KG1 (cell line): ENCODE data around the gene LRRC43.
A peak's percentile ranks its signal among the peaks of the same experiment; 100 is the strongest.
"Not testable (repeated sequence)": the region's sequence is repeated elsewhere in the genome, so short reads cannot be mapped to it uniquely, and the experiment has no call there.

Source experiments
- DNase-seq: peaks from one replicate; lab custom pipeline; 2025; lab: John Stamatoyannopoulos, UW

The LRRC43 gene

DNA sequence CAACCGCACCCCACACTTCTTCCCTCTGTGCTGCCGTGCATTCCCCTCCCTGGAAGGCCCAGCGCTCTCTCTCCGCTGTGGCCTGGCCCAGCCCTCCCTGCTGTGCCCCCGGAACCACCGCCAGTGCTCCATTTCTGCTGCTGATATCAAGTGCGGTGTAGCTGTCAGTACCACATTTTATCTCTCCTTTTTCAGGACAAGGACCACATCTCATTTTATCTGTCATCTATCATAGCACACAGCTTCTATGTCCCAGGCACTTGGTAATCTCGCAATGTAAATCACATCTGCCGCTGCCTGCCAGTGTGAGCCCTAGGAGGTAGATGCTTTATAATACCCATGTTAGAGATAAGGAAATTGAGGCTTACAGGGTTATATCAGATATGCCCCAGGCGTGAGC, 27.2 kb upstream of the LRRC43 start:
- no peak for DNase-seq

DNA sequence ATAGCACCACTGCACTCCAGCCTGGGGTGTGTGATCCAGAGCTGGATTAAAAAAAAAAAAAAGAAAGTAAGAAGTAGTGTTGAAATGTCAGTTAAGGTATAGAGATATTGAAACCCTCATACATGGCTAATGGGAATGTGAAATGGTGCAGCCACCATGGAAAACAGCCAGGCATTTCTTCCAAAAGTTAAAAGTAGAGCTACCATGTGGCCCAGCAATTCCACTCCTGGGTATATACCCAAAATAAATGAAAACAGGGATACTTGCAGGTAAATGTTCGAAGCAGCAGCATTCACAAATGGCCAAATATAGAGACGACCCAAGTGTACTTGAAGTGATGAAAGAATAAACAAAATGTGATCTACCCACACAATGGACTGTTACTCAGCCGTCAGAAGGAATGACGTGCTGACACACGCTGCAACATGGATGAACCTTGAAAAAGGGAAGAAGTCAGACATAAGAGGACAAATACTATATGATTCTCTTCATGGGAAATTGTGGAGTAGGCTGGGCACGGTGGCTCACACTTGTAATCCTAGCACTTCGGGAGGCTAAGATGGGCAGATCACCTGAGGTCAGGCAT, 24.1 kb upstream of the LRRC43 start:
- DNase-seq: no peak

DNA sequence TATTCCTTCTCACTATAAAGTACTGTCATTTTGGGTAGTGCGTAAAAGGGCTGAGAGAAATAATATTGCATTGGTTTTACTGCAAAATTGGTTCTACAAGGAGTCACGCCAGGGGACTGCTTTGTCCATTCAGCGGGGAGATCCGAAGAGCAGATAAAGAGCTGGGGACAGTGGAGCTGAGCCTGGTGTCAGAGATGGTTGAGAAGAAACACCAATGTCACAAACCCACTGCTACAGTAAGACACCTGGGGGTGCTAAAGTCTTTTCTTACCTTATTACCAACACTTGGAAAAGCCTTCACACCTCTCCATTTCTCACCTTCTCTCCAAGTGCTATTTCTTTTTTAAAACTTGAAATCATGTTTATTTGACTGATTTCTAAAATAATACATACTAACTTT, 23.0 kb upstream of the LRRC43 start:
- DNase-seq: no peak

DNA sequence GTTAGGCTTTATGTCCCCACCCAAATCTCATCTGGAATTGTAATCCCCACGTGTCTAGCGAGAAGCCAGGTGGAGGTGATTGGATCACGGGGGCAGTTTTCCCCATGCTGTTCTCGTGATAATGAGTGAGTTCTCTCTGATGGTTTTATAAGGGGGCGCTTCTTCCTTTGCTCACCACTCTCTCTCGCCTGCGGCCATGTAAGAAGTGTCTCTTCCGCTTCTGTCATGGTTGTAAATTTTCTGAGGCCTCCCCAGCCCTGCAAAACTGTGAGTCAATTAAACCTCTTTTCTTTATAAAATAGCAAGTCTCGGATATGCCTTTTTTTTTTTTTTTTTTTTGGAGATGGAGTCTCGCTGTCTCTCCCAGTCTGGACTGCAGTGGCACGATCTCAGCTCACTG, 22.2 kb upstream of the LRRC43 start:
- no peak for DNase-seq

DNA sequence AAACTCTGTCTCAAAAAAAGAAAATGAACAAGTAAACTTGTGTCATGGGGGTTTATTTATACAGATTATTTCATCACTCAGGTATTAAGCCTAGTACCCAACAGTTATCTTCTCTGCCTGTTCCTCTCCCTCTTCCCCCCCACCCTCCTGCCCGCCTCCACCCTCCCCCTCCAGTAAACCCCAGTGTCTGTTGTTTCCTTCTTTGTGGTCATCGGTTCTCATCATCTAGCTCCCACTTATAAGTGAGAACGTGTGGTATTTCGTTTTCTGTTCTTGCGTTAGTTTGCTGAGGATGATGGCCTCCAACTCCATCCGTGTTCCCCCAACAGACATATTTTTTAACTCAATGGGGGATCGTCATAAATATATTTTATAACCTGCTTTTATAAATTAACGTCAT, 21.2 kb upstream of the LRRC43 start:
- DNase-seq: no peak

DNA sequence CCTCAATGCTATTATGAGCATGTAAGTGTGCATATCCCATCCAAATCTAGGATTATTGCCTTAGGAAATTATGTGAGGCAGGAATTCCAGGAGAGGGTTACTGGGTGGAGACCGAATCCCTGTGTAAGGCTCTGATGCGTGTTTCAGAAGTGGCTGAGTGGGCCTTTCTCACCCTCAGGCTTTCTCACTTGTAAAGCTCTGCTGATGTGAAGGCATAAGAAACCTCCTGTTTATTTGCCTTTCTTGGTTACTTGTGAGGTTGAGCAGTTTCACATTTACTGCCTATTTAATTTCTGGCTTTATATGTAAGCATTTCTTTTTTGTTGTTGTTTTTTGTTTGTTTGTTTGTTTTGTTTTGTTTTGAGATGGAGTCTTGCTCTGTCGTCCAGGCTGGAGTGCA, 19.9 kb upstream of the LRRC43 start:
- no peak for DNase-seq

DNA sequence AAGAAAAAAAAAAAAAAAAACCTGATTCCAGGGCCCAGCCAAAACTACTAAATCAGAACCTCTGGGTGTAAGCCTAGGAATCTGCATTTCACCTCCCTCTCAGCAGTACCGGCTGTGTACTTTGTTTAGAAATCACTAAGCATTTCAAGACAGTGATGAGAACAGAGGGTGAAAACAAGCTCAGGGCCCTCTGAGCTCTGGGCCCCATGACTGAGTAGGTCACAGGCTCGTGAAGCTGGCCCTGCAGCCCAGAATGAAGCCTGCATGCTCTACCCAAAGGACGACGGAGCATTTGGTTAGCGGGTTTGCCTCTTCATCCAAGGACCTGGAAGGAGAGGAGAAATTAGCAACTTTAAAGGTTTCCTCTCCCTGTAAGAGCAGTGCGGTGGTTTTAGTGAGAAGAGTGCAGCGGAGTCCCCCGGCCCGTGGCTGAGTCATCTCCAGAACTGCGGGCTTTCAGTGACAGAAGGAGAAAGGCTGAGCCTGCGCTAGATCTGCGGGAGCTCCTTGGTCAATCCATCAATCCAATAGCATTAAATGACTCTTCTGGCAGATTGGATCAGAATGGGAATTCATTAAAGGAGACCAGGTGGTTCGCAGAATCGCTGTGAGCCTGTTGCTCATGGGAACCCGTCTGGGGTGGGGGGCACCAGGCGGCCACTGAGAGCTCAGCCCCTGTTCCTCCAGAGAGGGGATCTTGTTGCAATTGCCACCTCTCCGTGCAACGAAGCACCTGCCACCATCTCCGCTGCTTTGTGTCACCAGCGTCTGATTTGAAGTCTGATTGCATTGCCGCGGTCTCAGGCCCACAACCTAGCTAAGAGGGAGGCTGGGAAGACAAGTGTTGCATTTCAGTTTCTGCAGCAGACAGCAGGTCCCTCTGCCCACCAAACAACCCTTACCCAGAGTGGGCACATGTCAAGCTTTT, 16.2 kb upstream of the LRRC43 start:
- DNase-seq: no peak

DNA sequence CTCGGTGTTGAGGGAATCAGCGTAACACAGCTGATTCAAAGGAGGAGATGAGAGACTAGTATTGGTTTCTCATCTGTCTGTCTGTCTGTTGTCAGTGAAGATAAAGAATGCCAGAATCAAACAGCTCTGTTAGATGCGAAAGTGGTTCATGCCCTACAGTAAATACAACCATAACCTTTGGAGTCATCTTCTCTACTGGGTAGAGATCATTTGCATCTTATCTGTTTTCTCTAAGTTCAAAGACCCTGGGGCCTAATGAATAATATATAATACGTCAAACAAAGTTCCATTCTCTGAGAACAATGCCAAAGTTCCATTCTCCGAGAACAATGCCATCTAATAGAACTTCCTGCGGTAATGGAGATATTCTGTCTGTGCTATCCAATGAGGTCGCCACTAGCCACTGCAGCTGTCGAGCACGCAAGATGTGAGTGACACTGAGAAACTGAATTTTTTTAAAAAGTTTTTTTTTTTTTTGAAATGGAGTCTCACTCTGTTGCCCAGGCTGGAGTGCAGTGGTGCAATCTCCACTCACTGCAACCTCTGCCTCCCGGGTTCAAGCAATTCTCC, 15.5 kb upstream of the LRRC43 start:
- DNase-seq: no peak

DNA sequence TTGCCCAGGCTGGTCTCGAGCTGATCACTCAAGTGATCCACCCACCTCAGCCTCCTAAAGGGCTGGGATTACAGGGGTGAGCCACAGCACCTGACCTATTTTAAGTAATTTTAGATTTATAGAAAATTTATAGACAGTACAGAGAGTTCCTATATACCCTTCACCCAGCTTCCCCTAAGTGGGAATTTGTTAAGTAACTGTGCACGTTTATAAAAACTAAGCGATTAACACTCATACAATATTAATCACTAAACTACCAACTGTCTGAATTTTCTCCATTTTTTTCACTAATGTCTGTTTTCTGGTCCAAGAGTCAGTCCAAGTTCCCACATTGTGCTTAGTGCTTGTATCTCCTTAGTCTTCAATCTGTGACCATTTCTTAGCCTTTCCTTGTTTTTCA, 14.4 kb upstream of the LRRC43 start:
- no peak for DNase-seq

DNA sequence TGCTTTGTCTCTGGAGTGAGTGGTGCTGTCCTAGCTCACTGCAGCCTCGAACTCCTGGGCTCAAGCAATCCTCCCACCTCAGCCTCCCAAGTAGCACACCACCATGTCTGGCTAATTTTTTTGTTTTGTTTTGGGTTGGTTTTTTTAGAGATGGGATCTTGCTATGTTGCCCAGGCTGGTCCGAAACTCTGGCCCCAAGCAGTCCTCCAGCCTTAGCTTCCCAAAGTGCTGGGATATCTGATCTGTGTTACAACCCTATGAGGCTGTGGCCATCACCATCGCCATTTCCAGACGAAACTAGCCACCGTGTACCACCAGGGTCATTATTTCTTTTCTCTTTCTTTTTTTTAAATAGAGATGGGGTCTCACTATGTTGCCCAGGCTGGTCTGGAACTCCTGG, 11.5 kb upstream of the LRRC43 start:
- no peak for DNase-seq

DNA sequence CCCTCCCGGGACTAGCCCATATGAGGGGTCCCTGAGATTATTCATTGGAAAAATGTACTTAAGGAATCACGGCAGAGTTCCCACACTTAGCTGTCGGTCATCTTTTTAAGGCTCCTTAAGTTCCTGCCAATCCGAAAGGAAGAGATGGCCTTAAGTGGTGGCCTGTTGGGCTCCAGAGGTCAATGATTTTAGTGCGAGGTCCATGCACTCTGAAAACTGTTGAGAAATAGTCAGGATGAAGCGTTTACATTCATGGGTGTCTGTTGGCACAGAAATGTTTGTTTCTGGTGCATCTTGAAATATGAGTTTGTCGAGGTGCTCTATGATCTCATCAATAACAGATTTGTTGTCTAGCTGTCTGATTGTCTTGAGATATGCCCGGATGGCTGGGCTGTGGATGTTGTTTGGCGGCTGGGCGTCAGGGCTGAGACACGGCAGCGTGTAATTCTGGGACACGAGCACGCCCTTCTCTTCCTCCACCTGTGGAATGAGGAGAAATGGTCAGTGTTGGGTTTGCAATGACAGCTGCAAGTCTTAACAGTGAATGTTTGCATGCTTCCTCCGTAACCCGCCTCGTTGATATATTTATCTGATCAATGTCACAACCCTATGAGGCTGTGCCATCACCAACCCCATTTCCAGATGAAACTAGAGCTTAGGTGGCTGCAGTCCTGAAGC, 10.5 kb upstream of the LRRC43 start:
- no peak for DNase-seq

DNA sequence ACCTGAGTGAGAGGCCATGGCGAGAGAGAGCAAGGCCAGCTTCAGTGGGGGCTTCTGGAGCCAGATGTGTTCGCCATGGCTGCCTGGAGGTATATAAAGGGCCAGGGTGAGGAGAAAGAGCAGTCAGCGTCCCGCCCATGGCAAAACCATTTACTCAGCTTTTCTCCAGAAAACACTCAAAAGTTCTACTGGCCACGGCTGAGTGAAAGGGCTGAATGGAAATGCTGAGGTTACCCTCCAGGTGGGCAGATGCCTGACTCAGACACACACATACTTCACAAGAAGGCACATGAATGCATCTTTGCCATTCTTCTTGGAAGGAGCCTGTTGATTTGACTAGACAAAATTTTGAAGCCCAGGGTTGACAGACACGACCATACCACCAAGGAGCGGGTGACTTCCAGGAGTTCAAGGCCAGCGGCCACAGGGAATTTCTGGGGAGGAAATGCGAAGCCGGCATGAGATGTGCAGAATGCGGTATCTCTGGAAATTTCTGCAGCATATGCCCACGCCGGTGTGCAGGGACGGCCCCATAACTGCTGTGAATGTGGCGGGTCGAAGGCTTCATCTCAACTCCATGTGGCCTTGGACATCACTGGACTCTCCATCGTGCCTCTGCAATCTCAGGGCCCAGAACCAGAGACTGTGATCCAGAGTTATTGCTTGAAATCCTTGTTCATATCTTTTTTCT, 8.6 kb upstream of the LRRC43 start, which contains the start of gene IL31:
Gene IL31 (minus strand): TSS at position 67 of the 691 bp plus-strand sequence. CDS start 49 bp downstream, at position 18.
- no peak for DNase-seq

DNA sequence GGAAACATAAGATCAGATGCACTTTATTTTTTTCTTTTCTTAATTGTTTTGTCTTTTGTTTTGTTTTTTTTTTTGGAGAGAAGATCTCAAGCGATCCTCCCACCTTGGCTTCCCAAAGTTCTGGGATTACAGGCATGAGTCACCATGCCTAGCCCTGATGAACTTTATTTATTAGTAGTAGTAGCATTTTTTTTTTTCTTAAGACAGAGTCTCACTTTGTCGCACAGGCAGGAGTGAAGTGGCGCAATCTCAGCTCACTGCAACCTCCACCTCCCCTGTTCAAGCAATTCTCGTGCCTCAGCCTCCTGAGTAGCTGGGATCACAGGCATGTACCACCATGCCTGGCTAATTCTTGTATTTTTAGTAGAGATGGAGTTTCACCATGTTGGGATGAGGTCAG, 6.5 kb upstream of the LRRC43 start:
- not testable (repeated sequence) for DNase-seq

DNA sequence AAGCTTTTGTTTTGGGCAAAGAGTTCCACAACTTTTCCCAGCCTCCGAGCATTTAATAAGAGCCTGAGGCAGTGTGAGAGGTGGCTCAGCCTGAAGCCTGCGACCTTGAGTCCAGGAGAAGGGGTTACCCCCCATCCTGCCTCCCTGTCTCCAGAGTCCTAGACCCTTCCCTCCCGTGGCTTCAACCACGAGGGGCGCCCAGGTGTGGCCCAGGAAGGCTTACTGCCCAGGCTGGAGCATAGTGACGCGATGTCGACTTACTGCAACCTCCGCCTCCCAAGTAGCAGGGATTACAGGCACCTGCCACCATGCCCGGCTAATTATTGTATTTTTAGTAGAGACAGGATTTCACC, 641 bp downstream of the LRRC43 start:
- no peak for DNase-seq

DNA sequence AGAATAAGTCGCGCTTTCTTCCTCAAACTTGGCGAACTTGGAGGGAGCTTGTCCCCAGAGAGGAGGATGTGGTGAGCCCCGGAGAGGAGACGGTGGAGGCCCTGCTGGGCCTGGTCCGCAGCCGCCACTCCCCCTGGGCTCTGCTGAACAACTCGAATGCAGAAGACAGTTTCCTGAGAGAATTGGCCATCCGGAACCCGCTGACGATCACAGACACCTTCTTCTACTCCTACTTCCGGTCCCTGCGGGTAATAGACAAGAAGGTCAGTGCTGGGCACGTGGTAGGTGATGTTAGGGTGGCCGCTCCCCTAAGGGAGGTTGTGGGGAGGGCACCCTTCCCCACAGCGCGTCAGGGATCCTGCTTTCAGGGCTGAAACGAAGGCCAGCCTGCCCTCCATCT, 1.6 kb downstream of the LRRC43 start:
- peak; percentile 30 for DNase-seq

DNA sequence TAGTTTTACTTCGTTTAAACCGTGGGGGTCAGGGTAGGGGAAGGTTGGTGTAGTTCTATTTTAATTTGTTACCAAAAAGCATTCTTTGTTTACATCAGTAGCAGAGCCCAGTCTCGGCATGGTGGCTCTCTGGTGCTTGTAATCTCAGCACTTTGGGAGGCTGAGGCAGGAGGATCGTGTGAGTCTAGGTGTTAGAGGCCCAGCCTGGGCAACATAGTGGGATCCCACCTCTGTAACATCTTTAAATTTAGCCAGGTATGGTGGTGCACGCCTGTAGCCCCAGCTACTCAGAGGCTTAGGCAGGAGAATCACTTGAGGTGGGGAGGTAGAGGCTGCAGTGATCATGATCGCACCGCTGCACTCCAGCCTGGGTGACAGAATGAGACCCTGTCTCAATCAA, 2.2 kb downstream of the LRRC43 start:
- DNase-seq: no peak

DNA sequence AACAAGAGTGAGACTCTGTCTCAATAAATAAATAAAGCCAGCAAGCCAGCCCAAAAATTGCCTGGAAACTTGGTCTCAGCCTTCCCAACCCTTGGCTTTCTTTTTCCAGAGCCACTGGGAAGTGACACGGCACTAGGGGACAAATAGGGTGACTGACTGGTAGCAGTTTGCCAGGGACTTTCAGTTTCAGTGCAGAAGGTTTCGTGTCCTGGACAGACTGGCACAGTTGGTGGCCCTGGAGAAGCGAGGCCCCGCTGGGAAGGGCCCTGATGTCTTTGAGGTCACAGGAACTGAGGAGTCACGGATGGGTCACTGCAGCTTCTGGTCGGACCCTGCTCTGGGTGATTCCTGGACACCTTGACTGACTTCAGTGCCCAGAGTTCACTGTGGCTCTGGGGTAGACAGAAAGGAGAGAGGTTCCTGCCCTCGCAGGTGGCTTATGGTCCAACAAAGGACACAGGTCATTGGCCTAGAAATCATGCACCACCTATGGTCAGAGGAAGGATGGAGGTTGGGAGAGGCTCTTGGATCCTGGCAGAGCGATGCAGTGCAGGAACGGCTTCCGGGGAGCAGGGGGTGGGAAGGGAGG, 2.7 kb downstream of the LRRC43 start:
- DNase-seq: no peak

DNA sequence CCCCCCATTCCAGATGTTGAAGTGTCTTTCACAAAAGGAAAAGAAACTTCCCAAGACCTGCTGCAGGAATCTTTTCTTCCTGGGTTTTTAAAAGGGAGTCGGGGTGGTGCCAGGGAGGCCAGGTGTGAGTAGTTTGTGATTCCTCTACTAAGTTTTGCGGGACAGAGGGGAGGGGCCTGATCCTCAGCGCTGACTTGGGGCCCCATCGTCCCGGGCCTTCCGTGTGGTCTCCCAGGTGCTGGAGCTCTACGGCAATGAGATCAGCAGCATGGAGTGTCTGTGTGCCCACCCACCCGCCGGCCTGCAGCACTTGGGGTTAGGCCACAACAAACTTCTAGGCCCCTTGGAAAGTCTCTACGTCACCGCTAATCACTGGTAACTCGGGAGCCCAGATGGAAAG, 4.5 kb downstream of the LRRC43 start:
- DNase-seq: no peak

DNA sequence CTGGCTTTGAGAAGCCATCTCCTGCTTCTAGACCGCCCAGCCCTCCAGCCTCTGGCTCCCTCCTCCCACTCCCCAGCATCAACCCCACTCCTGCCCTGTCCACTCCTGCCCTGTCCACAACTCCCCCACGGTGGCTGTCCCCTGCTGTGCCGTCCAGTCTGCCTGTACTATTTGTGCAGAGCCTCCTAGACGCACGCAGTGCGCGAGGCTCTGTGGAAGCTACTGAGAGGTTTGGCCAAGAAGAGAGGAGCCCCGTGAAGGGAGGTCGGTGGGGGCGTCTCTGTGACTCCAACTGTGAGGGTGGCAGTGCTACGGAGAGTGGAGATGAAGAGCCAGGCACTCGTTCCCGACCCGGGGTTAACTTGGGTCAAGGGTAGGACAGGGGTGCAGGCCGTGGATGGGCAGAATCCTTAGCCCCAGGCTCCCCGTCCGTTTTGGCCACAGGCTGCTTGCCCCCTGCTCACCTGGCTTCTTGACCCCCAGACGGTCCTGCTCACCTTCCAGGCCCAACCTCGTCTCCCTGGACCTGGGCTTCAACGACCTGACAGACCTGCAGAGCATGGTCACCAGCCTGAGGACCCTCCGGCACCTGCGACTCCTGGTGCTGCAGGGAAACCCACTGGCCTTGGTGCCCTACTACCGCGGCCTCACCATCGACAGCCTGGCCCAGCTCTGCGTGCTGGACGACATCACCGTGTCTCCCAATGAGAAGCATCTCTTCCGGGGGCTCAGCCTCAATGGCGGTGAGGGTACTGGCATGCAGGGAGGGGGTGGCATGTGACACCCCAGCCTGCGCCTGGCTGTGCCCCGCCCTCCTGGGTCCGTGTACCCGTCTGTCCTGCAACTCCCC, 6.9 kb downstream of the LRRC43 start:
- no peak for DNase-seq

DNA sequence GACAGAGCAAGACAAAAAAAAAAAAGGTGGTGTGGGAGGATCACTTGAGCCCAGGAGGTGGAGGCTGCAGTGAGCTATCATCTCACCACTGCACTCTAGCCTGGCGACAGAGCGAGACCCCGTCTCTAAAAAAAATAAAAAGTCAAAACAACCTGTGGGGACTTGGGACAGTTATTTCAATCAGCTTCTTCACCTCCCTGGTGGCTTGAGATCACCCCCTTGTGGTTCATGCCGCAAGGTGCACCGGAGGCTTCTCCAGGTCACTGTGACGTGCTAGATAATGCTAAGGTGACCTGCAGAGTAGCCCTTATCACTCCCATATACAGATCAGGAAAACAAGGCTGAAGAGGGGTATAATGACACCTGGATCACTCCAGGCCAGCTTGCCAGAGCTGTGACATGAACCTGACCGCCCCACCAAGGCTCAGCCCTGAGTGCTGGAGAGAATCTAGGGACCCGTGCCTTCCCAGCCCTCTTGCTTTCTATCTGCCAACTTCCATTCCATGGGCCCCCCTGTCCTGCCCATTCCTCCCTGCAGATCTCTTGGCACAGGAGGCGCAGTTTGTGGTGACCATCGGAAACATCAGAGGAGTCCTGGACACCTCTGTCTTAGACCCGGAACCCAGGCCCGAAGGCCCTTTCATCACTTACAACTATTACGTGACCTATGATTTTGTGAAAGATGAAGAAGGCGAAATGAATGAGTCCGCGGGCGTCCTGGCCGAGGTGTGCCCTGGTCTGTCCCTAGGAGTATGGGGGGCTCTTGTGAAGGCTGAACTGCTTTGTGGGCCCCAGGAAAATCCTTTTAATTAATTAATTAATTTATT, 8.1 kb downstream of the LRRC43 start:
- DNase-seq: peak; percentile 13
